GM12891 (cell line): ENCODE results near the gene TRPM5.

Source experiments
- DNase-seq: peaks from one replicate; pipeline ENCODE4 v3.0.0; 2011; ENCODE audit warnings: low spot score; ENCODE audit not compliant: insufficient read length
- FAIRE-seq: peaks from 2 replicates; lab custom pipeline; 2011; peaks lifted over from hg19 to GRCh38; lab: Jason Lieb, UNC
- PAX5 ChIP-seq: IDR thresholded peaks from 2 replicates; pipeline ENCODE4 v1.6.1; 2011; ENCODE audit warnings: low read length, moderate library complexity, mild to moderate bottlenecking; ENCODE audit not compliant: insufficient read depth, severe bottlenecking
- POLR2A ChIP-seq: IDR thresholded peaks from 2 replicates; pipeline ENCODE4 v1.6.1; 2011; ENCODE audit warnings: low read depth, low read length, control low read depth
- POLR2AphosphoS5 ChIP-seq: IDR thresholded peaks from 2 replicates; pipeline ENCODE4 v1.6.1; 2011; ENCODE audit warnings: low read depth, low read length, control low read depth
- POU2F2 ChIP-seq: IDR thresholded peaks from 2 replicates; pipeline ENCODE4 v1.6.1; 2011; ENCODE audit warnings: low read depth, mild to moderate bottlenecking, control low read depth, low read length, moderate library complexity
- SPI1 ChIP-seq: IDR thresholded peaks from 2 replicates; pipeline ENCODE4 v1.6.1; 2011; ENCODE audit warnings: low read depth, low read length, control low read depth
- TAF1 ChIP-seq: IDR thresholded peaks from 2 replicates; pipeline ENCODE4 v1.6.1; 2011; ENCODE audit warnings: low read depth, low read length, control low read depth

Gene TRPM5

DNA sequence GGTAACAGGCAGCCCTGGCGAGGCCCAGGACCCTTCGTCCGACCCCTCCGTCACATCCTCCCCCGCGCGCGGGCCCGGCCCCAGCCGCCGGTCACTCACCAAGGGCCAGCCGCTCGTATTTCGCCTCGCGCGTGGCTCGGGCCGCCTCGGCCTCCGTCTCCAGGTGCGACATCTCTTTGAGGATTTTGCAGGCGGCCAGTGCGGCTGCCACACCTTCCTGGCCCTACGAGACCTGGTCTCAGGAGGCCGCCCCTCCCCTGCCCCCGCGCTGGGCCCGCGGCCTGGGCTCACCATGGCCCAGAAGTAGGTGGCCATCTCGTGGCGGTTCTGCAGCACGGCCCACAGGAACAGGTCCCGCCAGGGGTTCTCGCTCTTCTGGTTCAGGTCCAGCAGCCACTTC, 29.7 kb downstream of the TRPM5 start:
- no peak for DNase-seq
- TF ChIP-seq POU2F2 (no peak), POLR2A (no peak), TAF1 (no peak), POLR2AphosphoS5 (no peak), SPI1 (no peak), PAX5 (no peak)
- FAIRE-seq, result no peak

DNA sequence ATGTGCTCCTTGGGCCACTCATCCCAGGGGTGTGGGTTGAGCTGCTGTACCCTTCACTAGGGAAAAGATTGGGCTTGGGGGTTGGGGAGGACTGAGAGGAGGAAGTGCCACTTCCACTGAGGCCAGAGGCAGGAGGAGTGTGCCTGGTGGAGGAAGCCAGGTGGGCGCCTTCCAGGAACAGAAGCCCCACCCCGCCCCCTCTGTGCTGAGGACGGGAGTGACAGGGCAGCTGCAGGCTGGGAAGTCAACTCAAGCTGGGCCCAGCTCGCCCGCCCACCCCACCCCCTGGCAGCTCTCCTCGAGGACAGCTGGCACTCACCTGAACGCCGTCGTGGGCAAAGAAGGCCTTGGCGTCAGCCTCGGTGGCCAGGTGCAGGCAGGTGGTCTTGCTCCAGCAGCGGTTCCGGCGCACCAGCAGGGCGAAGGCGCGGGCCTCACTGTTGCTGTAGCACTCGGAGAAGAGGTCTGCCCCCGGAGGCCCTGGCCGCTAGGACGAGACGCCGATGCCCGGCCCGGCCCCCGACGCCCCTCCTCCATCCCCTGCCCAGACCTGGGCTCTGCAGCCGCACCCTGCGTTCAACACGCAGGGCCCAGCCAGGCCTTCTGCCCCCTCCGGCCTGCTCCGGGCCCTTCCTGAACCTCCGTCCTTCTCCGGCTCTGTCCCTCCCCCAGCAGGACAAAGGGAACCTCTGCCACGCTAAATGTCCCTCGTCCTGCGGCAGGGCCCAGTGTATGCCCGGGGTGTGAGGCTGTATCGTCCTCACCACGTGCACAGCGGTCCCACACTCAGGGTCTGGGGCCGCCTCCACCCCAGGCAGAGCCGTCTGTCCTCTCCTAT, 30.4 kb downstream of the TRPM5 start:
- no peak for TF ChIP-seq SPI1
- no peak for TF ChIP-seq PAX5
- TF ChIP-seq POLR2AphosphoS5, result no peak
- TF ChIP-seq TAF1, result no peak
- no peak for TF ChIP-seq POLR2A
- TF ChIP-seq POU2F2, result no peak
- DNase-seq (no peak), FAIRE-seq (no peak)

DNA sequence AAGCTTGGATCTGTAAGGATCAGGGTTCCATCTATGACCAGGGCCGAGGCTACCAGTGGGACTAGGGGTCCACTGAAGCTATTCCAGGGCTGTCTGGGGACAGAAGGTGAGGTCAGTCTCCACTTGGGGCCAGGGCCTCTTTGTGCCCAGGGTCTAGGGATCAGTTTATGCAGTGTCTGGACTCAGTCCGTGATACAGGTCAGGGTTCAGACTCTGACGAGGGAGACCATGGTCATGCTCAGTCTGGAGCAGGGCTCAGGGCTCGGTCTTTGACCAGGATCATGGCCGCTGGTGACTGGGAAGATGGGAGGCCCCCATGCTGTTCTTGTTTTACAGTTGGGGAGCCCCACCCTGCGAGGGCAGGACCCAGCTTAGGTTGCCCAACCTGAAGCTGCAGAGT, 32.0 kb downstream of the TRPM5 start:
- TF ChIP-seq POLR2A (no peak), POU2F2 (no peak), SPI1 (no peak), PAX5 (no peak), POLR2AphosphoS5 (no peak), TAF1 (no peak)
- DNase-seq (no peak), FAIRE-seq (no peak)

GRCh38 chr11:2411446-2412305, 32.6 kb downstream of the TRPM5 start:
- DNase-seq (no peak), FAIRE-seq (no peak)
- TF ChIP-seq POLR2AphosphoS5 (no peak), SPI1 (no peak), PAX5 (no peak)

- no peak for FAIRE-seq
- TF ChIP-seq SPI1 (no peak), PAX5 (no peak), POU2F2 (no peak), POLR2A (no peak), TAF1 (no peak), POLR2AphosphoS5 (no peak)
- DNase-seq, result no peak
Observed at GRCh38 chr11:2410616-2411015, 33.7 kb downstream of the TRPM5 start.

GRCh38 chr11:2409611-2410468, 34.5 kb downstream of the TRPM5 start:
- no peak for DNase-seq
- no peak for TF ChIP-seq POU2F2
- TF ChIP-seq SPI1, result no peak
- TF ChIP-seq POLR2AphosphoS5, result no peak
- TF ChIP-seq TAF1, result no peak
- no peak for TF ChIP-seq POLR2A
- TF ChIP-seq PAX5, result no peak
- no peak for FAIRE-seq

- DNase-seq (no peak), FAIRE-seq (no peak)
- TF ChIP-seq TAF1 (no peak), POLR2A (no peak), PAX5 (no peak), POLR2AphosphoS5 (no peak), SPI1 (no peak), POU2F2 (no peak)
Observed at GRCh38 chr11:2409126-2409525, 35.2 kb downstream of the TRPM5 start.

GRCh38 chr11:2408671-2409070, 35.6 kb downstream of the TRPM5 start:
- TF ChIP-seq SPI1 (no peak), TAF1 (no peak), PAX5 (no peak), POLR2AphosphoS5 (no peak), POU2F2 (no peak), POLR2A (no peak)
- FAIRE-seq, result no peak

More at GRCh38 chr11:2408671-2409070, 35.6 kb downstream of the TRPM5 start:
- DNase-seq, result no peak
